GF-D8 (cell line): ENCODE data around the gene FGD4.

Experiments used
- DNase-seq: peaks from one replicate; lab custom pipeline; 2025; lab: John Stamatoyannopoulos, UW

The FGD4 gene

GRCh38 chr12:32606443-32606842 lies 207.1 kb downstream of the FGD4 start:
- DNase-seq: no peak

DNA sequence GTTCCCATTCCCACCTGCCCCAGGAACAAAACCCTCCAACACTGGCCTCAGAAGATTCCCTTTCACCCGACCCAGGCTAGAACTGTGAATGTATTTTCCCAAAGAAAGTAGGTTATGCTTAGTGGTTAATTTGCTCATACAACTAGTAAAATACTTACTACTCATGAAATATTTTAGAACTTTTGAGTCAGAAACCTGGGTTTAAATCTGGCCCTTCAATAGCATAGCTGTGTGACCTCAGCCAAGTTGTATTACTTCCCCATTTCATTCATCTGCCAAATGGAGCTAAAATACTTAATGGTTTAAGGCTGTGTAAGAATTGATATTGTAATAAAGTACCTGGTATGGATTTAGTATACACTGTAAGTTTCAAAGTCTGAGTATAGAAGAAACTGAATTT lies 210.6 kb downstream of the FGD4 start:
- DNase-seq: no peak

- no peak for DNase-seq
Observed at GRCh38 chr12:32611986-32612385, 212.6 kb downstream of the FGD4 start.

GRCh38 chr12:32612658-32613614 lies 213.6 kb downstream of the FGD4 start:
- no peak for DNase-seq

DNA sequence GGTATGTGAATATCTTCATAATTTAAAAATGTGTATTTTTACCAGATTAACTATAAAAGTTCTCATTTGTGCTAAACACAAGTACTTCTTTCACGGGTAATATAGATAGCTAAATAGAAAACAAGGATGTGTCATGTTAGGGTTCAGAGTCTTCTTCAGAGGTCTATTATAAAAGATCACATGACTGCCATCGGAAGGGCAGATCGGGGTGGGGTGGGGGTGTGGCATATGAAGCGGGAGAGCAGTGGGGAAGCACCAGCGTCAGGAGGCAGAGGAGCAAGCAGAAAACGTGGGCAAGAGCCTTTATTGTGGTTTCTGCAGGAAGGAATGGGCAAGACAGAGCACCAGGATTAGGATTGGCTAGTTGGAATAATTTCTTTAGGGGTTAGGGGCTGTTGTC lies 216.1 kb downstream of the FGD4 start:
- DNase-seq: no peak

GRCh38 chr12:32617534-32617933 lies 218.2 kb downstream of the FGD4 start:
- DNase-seq: no peak

DNA sequence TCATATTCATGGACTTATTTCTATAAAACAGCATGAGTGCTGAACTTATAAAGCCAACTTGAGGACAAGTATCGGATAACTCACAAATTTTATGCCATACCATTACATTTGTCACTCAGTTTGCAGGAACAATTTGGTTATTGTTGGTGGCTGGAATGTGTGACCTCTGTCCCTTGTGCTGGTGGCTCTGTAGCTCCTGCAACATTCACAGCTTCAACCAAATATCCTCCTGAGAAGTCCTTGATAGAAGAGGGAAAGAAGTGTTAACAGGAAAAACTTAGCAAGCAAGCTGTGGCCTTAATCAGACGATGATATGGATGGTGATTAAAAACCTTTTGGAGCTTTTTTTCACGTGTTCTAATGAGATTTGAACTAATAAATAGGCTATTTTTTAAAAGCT lies 218.8 kb downstream of the FGD4 start:
- DNase-seq: no peak

- DNase-seq: no peak
Observed at GRCh38 chr12:32627976-32628375, 228.6 kb downstream of the FGD4 start.

DNA sequence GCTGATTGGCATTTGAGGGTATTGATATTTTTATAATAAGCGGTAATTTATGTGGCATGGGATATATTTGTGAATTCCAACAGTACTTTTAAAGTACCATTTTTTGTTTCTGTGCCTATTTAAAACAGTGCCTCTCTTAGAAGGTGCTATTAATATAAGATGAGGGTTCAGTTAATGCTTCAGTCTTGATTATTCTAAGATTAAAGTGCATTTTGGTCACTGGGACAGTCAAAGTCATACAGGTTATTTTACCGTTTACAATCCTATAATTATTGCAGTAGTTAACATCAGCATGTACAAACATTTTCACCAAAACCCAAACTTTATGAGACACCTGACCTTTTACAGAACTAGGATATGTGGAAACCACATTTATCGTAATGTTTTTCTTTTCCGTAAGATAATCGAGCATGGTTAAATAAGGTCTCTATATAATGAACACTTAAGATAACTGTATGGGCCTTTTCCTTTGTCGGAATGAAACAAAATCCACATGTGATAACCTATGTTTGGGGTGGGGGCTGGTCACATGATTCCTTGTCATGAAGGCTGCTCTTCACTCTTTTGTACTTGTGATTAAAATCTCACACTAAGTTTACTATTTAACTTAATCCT lies 242.0 kb downstream of the FGD4 start:
- DNase-seq: no peak

GRCh38 chr12:32644431-32644830 lies 245.1 kb downstream of the FGD4 start:
- DNase-seq: peak; percentile 37

GRCh38 chr12:32647275-32647674 lies 247.9 kb downstream of the FGD4 start:
- no peak for DNase-seq

DNA sequence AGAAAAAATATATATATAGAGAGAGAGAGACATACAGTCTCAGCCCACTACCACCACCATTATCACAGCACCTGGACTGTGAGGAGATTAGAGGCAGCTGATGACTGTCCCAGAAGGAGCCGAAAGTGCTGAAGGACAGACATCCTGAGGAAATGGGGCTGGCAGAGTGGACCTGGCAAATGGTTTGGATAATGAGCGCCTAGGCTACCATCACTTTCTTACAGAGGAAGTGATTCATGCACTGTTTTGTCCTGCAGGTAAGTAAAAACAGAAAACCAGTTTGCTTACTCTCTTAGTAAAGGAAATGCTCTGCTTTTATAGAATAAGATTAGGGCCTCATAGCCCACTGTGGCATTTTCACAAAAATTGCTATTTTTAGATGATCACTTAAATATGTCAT lies 251.2 kb downstream of the FGD4 start:
- no peak for DNase-seq

DNA sequence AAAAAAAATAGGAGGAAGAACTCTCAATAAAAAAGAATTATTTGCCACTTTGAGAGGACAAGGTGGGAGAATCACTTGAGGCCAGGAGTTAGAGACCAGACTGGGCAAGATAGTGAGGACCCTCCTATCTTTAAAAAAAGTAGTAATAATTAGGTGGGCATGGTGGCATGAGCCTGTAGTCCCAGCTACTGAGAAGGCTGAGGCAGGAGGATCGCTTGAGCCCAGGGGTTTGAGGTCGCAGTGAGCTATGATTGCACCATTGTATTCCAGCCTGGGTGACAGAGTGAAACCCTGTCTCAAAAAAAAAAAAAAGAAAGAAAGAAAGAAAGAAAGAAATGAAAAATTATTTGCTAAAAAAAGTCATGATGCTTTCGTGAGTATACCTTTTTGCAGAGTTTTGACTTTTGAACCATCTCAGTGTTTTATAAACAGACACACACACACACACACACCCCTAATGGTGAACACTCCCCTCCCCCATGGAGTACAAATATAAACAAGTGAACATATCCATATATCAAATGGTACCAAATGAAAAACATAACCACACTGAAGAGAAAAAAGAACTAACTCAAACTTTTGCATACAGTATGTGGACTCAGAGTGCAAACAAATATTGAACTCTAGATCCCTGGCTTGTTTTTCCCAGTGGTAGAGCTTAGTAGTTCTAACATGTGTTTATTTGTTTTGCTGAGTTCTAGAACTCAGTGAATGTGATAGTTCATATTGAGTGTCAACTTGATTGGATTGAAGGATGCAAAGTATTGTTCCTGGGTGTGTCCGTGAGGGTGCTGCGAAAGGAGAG lies 252.0 kb downstream of the FGD4 start:
- DNase-seq: no peak

DNA sequence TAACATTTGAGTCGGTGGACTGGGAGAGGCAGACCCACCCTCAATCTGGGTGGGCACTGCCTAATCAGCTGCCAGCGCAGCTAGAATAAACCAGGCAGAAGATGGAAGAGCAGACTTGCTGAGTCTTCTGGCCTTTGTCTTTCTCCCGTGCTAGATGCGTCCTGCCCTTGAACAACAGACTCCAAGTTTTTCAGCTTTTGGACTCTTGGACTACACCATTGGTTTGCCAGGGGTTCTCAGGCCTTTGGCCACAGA lies 252.5 kb downstream of the FGD4 start:
- DNase-seq: no peak

- no peak for DNase-seq
Observed at GRCh38 chr12:32659908-32660440, 260.6 kb downstream of the FGD4 start.

- no peak for DNase-seq
Observed at GRCh38 chr12:32661706-32662105, 262.3 kb downstream of the FGD4 start.

DNA sequence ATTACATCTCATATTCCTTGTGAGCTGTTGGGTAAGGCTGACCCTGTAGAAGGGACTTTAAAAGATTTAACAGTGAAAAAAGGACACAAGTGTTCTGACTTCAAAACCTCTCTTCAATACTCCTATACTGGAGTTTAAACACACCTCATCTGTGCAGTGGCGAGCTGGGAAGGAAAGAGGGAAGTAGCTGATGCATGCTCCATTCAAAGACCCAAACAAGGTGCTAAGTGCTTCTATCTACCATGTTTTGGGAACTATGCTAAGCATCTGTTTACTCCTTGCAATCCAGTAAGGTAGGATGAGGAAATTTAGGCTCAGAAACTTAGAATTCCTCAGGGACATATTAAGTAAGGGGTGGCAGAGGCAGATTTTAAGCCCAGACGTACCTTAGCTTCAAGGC lies 263.3 kb downstream of the FGD4 start:
- DNase-seq: no peak

- no peak for DNase-seq
Observed at GRCh38 chr12:32666018-32666417, 266.7 kb downstream of the FGD4 start.

DNA sequence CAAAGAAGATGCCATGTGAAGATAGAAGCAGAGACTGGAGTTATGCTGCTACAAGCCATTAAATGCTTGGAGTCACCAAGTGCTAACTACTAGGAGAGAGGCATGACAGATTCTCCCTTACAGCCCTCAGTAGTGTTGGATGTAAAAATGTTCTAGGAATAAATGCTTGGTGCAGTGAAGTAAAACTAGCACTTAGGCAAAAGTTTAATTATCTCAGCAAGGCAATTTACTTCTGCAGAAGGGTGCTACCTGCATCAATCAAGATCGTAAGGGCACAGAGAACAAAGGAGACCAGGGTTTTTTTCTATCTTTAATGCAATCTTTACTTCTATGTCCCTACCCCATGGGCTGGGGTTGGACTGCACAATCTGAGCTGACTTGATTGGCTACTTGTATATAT lies 270.2 kb downstream of the FGD4 start:
- no peak for DNase-seq

DNA sequence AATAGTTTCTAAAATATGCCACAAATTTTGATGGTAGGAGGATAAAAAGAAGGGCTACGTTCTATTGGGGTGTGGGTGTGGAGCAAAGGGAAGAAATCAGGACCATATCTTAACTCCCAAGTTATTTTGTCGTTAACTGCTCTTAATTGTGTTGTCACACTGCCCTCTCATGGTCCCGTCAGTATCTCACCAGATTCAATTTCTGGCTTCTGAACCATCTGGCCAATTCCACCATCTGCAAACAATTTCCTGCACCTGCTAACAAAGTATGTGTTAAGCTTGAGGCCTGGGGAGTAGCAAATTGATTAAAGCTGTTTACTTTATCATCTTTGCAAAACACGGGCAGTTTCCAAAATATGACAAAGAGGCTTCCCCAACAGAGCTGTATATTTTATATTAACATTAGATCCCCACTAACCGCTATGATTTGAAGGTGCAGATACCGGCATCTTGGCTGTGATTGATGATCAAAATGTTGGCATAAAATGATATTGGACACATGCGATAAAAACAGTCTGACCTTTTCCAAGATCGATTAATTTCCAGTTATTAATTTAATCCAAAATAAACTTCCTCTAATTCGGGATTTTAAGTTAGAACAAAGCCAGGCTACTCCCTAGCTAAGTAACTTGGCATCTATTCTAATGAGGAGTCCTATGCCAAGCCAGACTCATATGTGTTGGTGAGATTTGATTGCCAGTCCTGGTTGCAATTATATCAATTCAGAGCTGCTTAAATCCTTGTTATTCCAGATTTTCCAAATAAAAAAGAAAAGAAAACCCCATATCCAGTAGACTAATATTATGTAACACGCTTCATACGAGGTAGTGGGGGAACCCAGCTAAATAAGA lies 272.8 kb downstream of the FGD4 start:
- peak; percentile 31 for DNase-seq

DNA sequence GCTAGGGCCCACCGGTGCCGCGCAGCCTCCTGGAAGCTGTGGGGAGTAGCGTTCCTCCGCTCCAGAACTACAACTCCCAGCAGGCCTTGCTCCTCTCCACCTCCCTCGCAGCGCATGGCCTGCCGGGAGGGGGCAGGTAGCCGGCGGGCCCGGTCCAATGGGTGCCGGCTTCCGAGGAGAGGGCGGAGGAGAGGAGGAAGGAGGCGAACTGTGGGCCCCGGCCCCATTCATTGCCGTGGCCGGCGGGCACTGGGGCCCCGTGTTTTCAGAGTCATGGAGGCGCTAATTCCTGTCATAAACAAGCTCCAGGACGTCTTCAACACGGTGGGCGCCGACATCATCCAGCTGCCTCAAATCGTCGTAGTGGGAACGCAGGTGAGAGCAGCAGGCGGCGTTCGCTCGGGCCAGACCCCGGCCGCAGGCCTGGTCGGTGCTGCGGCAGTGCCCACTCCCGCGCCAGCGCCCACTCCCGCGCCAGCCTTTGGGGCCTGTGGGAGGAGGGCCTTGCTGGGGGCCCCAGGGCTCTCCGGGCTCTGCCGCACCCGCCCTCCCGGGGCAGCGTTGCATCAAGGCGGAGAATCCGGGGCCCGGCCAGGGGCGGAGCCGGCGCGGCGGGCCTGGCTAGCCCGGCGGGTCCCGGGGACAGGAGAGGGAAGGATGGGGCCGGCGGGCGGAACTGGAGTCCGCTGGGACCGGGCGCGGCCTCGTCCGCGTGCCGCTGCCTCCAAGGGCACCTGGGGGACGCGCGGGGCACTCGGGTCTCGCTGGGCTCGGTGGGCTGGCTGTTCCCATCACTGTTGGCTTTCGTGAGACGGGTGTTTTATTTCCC lies 279.9 kb downstream of the FGD4 start, which contains the start of gene DNM1L:
Gene DNM1L, plus strand, starts transcription at position 211 of the 829 bp plus-strand sequence. Its CDS starts 63 bp downstream, at position 274.
- DNase-seq: peak; percentile 82
